IPS DF 4.7 (cell line): Measurements from ENCODE around the gene CLEC7A.

Source experiments
- DNase-seq: peaks from one replicate; pipeline ENCODE4 v3.0.0-alpha.2; 2013; ENCODE audit warnings: low spot score; ENCODE audit errors: extremely low read depth

CLEC7A gene

DNA sequence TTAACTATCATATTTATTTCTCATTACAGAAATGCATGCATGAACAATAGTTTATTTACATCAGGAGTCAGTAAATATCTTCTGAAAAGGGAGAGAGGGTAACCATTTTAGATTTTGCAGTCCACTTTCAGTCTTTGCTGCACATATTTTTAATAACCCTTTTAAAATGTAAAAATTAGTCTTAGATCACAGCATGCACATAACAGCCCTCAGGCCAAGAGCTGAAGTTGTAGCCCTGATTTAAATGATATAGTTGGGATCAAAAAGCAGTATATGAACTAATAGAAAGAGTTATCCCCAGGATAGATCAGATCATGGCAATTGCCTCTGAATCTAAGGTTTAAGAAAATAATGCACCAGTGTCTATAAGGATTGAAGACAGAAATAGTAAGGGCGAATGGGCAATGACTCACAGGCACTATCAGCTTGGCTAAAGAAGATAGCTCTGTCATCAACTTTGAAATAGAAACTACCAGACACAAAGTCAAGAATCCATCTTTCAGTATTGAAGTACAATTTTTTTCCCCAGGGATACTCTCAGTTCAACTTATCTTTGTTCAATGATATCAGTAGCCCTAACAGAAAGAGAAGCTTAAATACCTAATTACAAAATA, 13.1 kb upstream of the CLEC7A start:
- DNase-seq, result no peak

GRCh38 chr12:10140001-10140400, 10.0 kb upstream of the CLEC7A start:
- DNase-seq, result no peak

- DNase-seq, result no peak
Measured at GRCh38 chr12:10136637-10137205, 6.7 kb upstream of the CLEC7A start.

DNA sequence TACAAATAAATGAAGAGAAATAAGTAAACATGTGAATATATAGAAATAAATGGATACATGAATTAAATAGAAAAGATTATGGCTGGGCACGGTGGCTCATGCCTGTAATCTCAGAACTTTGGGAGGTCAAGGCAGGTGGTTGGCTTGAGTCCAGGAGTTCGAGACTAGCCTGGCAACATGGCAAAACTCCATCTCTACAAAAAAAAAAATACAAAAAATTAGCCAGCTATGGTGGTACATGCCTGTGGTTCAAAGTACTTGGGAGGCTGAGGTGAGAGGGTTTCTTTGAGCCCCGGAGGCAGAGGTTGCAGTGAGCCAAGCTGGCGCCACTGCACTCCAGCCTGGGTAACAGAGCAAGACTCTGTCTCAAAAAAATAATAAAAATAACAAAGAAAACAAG, 5.1 kb upstream of the CLEC7A start:
- DNase-seq, result no peak

DNA sequence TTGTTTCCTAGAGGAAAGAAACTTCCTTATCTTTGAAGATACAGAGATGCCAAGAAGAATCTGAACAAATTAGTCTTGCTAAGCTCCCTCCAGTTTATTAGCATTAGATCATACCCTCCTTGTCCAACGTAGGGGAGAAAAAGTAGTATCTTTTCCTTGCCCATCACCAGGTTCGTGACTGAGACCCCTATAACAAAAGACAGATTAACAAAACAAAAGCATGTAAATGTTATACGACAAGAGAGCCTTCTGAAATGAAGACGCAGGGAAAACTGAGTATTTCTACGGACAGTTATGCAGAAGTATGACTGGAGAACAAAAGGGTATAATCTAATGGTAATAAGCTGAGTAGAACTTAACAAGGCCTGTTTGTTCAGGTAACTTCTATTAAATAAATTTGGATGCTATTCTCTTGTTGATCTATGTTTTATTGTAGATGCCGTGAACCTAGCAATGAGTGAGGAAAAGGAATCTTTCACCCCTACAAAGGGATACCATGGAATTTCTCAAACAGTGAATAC, 2.9 kb upstream of the CLEC7A start:
- DNase-seq, result no peak

DNA sequence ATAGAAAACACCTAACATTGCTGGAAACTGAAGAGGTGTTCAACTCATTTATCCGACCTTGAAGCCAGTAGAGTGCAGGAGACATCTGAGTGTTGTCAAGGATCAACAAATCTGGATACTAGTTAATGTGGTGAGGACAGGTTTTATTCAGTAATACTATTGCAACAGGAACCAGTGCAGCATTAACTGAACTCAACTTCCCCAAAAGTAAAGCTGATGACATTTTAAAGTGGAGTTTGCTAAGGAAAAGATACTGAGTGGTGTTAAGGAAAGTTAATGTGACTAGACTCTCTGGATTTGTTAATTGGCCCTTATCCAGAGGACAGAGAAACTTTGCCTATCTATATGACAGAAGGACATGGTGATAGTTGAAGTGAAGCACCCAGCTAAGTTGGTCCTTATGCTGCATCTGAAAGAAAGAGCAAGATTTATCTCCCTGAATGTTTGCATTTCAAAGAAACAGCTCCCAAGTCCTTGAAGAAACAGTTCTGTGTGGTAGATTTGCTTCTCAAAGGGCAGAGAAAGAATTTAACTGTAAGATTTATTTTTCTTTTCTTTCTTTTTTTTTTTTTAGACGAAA, 1.2 kb upstream of the CLEC7A start:
- DNase-seq, result no peak

DNA sequence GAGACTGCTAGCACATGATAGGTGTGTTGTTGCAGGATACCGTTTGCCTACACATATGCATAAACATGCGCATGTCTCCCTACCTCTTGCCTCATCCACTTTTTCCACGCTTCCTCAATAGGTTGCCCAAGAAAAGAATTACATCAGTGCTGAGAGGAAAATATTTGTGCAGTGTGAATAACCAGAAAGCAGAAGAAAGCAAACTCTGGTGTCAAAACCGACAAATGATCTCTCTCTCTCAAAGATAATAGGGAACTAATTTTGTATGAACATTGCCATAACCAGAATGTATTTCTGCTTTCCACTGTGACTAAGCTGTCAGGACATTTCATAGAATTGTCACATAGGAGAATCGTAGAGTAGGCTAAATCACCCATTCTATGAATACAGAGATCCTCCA, 1.3 kb downstream of the CLEC7A start:
- DNase-seq, result no peak

GRCh38 chr12:10126413-10126812, 3.6 kb downstream of the CLEC7A start:
- DNase-seq, result no peak

- no peak for DNase-seq
Measured at GRCh38 chr12:10122689-10123088, 7.3 kb downstream of the CLEC7A start.

DNA sequence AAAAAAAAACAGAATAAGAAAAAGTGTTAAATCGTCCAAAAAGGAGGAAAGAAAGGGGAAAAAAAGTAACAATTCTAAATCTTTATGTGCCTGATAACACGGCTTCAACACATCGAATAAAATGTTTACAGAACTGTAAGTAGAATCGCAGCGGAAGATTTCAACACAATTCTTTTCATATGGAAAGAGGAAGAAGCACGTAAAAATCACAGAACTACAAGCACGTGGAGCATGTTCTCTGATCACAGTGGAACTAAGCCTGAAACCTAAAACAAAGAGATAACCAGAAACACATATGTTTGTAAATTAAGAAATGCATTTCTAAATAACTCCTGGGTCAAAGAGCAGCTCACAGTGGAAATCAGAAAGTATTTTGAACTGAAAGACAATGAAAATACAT, 8.7 kb downstream of the CLEC7A start:
- DNase-seq, result no peak

DNA sequence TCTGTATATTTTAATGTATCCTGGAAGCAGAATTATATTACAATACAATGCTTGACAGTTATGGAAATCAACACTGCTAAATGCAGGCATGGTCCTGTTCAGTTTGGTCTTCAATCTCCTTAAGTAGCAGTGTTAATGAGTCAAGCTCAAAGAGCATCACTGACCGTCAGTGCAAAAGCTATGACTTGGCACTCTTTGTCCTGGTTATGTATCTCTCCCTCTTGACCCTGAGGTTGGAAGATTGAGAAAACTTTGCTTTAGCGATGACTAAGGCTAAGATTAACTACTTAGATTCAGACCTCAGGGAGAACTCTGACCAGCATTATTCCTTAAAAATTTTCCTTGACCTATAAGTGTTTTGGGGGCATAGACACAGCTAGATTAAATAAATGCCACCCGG, 10.9 kb downstream of the CLEC7A start:
- no peak for DNase-seq

GRCh38 chr12:10115890-10116289, 14.1 kb downstream of the CLEC7A start:
- no peak for DNase-seq

- no peak for DNase-seq
Measured at GRCh38 chr12:10115311-10115710, 14.7 kb downstream of the CLEC7A start.

DNA sequence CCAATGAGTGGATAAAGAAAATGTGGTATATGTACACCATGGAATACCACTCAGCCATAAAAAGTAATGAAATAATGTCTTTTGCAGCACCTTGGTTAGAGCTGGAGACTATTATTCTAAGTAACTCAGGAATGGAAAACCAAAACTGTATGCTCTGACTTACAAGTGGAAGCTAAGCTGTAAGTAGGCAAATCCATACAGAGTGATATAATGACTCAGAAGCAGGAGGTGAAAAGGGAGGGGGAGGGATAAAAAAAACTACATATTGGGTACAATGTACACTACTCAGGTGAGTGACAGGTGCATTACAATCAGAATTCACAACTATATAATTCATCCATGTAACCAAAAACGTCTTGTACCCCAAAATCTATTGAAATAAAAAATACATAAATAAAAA, 16.1 kb downstream of the CLEC7A start:
- DNase-seq, result no peak

DNA sequence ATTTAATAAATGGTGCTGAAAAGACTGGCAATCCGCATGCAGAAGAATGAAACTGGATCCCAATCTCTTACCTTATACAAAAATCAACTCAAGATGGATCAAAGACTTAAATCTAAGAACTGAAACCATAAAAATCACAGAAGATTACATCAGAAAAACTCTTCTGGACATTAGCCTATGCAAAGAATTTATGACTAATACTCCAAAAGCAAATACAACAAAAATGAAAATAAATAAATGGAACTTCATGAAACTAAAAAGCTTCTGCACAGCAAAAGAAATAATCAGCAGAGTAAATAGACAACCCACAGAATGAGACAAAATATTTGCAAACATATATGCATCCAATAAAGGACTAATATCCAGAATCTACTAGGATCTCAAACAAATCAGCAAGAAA, 16.9 kb downstream of the CLEC7A start:
- DNase-seq, result no peak

- no peak for DNase-seq
Measured at GRCh38 chr12:10111451-10111850, 18.5 kb downstream of the CLEC7A start.

DNA sequence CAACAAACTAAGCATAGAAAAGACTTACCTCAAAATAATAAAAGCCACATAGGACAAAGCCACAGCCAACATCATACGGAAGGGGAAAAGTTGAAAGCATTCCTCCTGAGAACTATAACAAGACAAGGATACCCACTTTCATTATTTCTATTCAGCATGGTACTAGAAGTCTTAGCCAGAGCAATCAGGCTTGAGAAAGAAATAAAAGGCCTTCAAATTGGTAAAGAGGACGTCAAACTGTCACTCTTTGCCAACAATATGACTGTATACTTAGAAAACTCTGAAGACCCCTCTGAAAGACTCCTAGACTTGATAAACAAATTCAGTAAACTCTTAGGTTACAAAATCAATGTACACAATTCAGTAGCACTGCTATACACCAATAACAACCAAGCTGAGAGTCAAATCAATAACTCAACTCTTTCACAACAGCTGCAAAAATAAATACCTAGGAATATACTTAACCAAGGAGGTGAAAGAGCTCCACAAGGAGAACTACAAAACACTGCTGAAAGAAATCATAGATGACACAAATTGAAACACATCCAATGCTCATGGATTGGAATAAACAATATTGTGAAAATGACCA, 19.6 kb downstream of the CLEC7A start:
- DNase-seq, result no peak

DNA sequence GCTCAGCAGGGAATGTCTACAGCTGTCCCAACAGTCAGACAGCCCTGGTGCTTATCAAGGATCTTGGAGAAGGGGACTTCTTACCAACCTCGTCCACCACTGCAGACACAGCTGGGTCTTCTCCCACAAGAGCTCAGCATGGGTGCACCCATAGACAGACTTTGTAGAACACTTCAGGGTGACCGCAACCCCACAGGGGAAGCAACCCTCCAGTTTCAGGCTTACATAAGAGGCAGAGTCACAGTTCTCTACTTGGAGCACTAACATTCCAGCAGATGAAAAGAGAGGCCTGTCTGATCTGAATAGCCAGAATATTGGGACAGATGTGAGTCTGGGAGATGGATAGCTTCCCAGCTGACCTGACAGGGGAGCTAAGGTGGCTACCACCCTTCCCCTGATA, 27.7 kb downstream of the CLEC7A start:
- no peak for DNase-seq

- DNase-seq, result no peak
Measured at GRCh38 chr12:10101648-10102220, 28.3 kb downstream of the CLEC7A start.

- DNase-seq, result no peak
Measured at GRCh38 chr12:10101042-10101579, 28.9 kb downstream of the CLEC7A start.

- peak; percentile 25 for DNase-seq
Measured at GRCh38 chr12:10098791-10099190, 31.2 kb downstream of the CLEC7A start, which contains the start of gene CLEC1A. Gene CLEC1A, minus strand, starts transcription at chr12:10098985. Its CDS starts 63 bp downstream, at chr12:10098922.

- DNase-seq, result no peak
Measured at GRCh38 chr12:10097521-10097920, 32.5 kb downstream of the CLEC7A start.
